SK-N-SH treated with all-trans-retinoic acid at 6 μM for 48 hours (cell line): ENCODE data around the gene MSLN.

Source experiments
- ARNTL ChIP-seq: fragments of 450-650 bp; formaldehyde crosslinking; IDR thresholded peaks from 2 replicates; pipeline ENCODE4 v1.5.0; 2020; ENCODE audit warnings: low read depth, mild to moderate bottlenecking, moderate library complexity, borderline replicate concordance
- CREB5 ChIP-seq: fragments of 250-450 bp; sonication (Bioruptor Pico); IDR thresholded peaks from 2 replicates; pipeline ENCODE4 v1.5.1; 2020; ENCODE audit warnings: low read depth, mild to moderate bottlenecking, moderate library complexity
- CSRNP3 ChIP-seq: fragments of 250-450 bp; sonication (Bioruptor Pico); IDR thresholded peaks from 2 replicates; pipeline ENCODE4 v1.5.1; 2021; ENCODE audit warnings: mild to moderate bottlenecking, moderate library complexity
- GLIS3 ChIP-seq: fragments of 250-450 bp; sonication (Bioruptor Pico); IDR thresholded peaks from 2 replicates; pipeline ENCODE4 v1.5.0; 2020; ENCODE audit warnings: mild to moderate bottlenecking, moderate library complexity
- OSR1 ChIP-seq: fragments of 250-450 bp; sonication (Bioruptor Pico); IDR thresholded peaks from 2 replicates; pipeline ENCODE4 v1.8.0; 2022; ENCODE audit warnings: moderate library complexity, mild to moderate bottlenecking, inconsistent platforms
- PATZ1 ChIP-seq: fragments of 250-450 bp; sonication (Bioruptor Pico); IDR thresholded peaks from 2 replicates; pipeline ENCODE4 v1.8.0; 2020; ENCODE audit warnings: mild to moderate bottlenecking, moderate library complexity, borderline replicate concordance
- RARB ChIP-seq: fragments of 250-450 bp; sonication (Bioruptor Pico); IDR thresholded peaks from 2 replicates; pipeline ENCODE4 v1.8.0; 2021; ENCODE audit warnings: mild to moderate bottlenecking, moderate library complexity
- SNAI2 ChIP-seq: fragments of 250-450 bp; sonication (Bioruptor Pico); IDR thresholded peaks from 2 replicates; pipeline ENCODE4 v1.5.0; 2020; ENCODE audit warnings: mild to moderate bottlenecking, moderate library complexity
- TSHZ2 ChIP-seq: fragments of 250-450 bp; sonication (Bioruptor Pico); IDR thresholded peaks from 2 replicates; pipeline ENCODE4 v1.5.0; 2020; ENCODE audit warnings: mild to moderate bottlenecking, moderate library complexity
- ZFP3 ChIP-seq: fragments of 250-450 bp; sonication (Bioruptor Pico); IDR thresholded peaks from 2 replicates; pipeline ENCODE4 v1.5.0; 2020; ENCODE audit warnings: mild to moderate bottlenecking, moderate library complexity

GRCh38 chr16:756428-756827 is 4.1 kb upstream of the MSLN start:
- TF ChIP-seq ARNTL = no peak
- TF ChIP-seq PATZ1 (CRISPR knock-in tag) = no peak
- no peak for TF ChIP-seq SNAI2 (CRISPR knock-in tag)
- no peak for TF ChIP-seq OSR1 (CRISPR knock-in tag)
- no peak for TF ChIP-seq CSRNP3 (CRISPR knock-in tag)
- TF ChIP-seq GLIS3 = no peak
- TF ChIP-seq RARB = no peak
- no peak for TF ChIP-seq CREB5 (CRISPR knock-in tag)
- no peak for TF ChIP-seq TSHZ2 (CRISPR knock-in tag)
- no peak for TF ChIP-seq ZFP3 (CRISPR knock-in tag)
